ENCODE measurements around the gene TDRD1.

The TDRD1 gene

DNA sequence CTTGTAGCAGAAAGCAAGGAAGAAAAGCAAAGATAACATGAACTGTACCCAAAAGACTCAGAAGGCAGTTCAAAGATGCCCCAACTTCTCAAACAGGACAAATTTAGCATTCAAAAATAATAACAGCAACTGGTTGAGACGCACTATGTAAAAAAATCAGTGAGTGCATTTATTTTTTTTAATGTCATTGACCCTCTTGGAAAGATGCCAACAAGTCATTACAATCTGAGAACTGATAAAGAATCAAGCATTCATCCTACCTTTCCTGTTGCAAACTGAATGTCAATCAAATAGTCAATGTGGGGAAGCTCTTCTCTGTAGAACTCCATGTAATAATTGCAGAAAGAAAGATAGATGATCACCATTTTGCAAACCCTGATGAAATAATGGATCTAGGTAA lies 3.5 kb upstream of the TDRD1 start:
- no peak for DNase-seq (ENCODE audit: low read depth in 3 of 3, low spot score in 1 of 3)

DNA sequence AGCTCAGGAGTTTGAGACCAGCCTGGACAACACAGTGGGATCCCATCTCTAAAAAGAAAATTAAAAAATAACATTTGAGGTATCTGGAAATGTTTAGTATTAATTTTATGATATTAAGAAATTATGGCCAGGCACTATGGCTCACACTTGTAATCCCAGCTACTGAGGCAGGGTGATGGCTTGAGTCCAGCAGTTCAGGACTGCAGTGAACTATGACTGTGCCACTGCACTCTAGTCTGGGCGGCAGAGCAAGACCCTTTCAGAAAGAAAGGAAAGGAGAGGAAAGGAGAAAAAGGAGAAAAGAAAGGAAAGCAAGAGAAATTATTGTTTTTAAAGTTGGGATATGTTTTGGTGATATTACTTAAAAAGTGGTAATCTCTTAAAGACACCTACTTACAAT lies 2.6 kb upstream of the TDRD1 start:
- DNase-seq (ENCODE audit: low read depth in 3 of 3, low spot score in 1 of 3), result no peak

DNA sequence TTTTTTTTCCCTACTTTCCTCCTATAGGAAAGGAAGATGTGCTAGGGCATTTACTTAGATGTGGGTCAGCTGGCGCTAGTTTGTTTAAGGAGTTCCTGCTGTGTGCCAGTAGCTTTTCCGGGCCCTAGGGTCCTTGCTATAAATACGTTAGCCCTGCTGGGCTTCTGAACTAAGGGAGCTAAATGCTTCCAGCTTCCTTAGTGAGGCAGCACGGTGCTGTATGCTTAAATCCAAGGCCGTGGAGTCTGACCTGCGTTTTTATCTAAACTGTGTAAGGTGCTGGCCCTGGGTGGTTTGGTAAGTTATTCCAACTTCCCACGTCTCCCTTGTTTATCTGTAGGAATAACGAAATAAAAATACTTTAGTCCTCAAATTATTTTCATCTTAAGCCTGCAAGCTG lies 594 bp downstream of the TDRD1 start:
- DNase-seq (ENCODE audit: low read depth in 3 of 3, low spot score in 1 of 3), result no peak

DNA sequence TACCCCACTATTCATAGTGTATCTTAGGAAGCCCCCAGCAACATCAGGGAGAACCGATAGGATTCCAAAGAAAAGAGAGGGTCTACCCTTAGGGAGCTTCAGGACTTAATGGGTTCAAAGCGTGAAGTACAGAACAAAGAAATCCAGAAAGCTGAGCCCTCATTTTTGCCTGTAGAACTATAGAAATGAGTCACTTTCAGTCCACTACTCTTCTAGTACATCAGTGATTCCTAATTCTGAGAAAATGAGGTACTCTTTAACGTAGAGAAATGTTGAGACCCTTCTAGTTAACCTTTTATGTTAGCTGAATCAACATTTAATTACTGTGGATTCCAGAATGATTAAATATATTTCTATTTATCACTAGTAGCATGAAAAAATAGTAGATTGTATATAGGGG lies 1.8 kb downstream of the TDRD1 start:
- DNase-seq (ENCODE audit: low read depth in 3 of 3, low spot score in 1 of 3), result no peak

DNA sequence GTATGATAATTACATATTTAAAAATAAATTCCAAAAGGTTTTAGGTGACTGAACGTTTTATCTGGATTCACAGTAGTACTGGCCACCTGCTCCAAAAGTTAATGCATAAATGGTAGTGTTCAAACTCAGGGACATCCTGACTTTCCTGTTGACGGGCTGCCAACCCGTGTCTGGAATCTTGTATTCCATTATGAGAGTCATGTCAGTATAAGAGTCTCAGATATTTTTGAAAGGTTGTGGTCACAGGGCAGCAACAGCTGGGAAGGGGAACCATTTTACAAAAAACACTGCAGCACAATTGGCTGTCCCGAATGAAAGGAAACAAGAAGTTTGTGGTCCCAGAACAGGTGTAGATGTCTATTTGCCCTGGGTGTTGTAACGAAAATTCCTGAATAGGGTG lies 2.8 kb downstream of the TDRD1 start:
- DNase-seq (ENCODE audit: low read depth in 3 of 3, low spot score in 1 of 3), result no peak

DNA sequence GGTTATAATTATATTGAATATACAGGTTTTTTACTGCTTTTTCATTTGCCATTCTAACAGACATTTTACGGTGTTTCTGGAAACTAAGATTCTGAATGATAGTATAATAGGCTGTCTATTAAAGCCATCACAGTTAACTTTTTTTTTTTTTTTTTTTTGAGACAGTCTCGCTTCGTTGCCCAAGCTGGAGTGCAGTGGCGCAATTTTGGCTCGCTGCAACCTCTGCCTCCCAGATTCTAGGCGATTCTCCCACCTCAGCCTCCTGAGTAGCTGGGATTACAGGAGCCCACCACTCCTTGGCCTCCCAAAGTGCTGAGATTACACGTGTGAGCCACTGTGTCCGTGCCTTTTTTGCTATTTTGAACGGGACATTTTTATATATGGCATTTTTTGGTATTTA lies 4.4 kb downstream of the TDRD1 start:
- no peak for DNase-seq (ENCODE audit: low read depth in 3 of 3, low spot score in 1 of 3)

DNA sequence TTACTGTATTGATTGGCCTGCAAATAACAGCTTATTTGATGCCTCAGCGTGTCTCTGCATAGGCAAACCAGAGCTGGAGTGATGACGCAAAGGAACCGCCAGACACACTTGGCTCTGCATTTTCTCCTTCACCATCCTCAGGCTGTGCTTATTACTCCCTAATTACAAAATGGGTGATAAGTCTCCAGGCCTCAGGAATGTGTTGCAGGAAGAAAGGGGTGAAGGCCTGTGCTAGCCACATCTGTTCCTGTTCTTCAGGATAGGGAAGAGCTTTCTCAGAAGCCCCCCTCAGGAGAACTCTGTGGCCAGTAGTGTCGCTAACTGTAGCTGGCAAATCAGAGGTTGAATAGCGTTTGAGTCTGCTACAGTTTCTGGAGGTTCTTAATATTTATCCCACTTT lies 5.1 kb downstream of the TDRD1 start:
- DNase-seq (ENCODE audit: low read depth in 3 of 3, low spot score in 1 of 3), result no peak

DNA sequence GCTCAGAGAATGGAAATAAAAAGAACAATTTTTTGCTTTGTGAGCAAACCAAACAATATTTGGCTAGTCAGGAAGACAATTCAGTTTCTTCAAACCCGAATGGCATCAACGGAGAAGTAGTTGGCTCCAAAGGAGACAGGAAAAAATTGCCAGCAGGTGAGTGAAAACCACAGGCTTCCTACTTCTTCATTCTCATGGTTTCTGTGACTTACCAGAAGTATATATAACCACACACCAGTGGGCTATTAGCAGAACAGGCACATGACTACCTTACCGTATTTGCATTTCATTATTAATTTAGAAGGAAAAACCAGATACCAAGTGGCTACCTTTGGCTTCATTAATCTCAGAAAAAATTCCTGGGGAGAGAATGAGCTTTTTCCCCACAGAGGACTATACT lies 8.8 kb downstream of the TDRD1 start:
- no peak for DNase-seq (ENCODE audit: low read depth in 3 of 3, low spot score in 1 of 3)

DNA sequence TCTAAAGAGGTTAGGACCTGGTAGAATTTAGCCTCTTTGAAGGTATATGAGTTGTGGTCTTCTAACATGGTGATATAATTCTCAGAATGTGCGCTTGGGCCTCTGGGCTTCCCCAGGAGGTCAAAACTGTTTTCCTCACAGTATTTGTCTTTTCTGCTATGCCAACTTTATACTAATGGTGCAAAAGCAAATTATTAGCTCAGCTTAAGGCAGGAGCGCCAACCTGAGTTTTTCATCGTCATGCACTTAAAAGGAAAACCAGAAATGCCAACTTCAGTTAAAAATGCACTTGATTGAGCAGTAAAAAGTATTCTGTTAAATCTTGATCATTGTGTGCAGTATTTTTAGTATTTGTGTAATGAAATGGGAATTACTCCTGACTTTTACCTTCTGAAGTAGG lies 9.7 kb downstream of the TDRD1 start:
- DNase-seq (ENCODE audit: low read depth in 3 of 3, low spot score in 1 of 3), result no peak

DNA sequence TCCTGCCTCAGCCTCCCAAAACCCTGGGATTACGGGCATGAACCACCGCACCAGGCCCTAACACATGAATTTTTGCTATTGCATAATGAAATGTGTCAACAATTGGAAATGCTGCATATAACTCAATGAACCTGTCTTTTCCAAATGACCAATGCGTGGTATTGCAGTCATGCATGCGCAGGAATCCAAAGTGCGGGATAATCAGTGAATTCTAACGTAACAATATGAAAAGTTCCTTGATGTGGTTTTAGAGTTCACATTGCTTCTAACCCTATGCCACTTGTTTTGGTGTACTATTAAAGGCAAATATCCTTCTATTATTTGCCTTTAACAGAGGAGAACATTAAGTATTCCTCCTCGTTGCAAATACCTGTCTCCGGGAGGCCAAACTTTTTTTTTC lies 10.5 kb downstream of the TDRD1 start:
- no peak for DNase-seq (ENCODE audit: low read depth in 3 of 3, low spot score in 1 of 3)

DNA sequence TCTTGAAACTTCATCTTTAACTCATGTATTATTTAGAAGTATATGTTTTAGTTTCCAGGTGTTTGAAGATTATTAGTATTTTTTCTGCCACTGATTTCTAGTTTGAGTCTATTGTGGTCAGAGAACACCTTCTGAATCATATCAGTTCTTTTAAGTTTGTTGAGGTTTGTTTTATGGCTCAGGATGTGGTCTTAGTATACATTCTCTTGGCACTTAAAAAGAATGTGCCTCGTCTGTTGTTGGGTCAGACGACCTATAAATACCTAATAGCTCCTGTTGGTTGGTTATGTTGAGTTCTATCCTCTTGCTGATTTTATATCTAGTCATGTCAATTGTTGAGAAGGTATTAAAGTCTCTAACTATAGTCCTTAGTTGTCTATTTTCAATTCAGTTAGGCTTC lies 15.9 kb downstream of the TDRD1 start:
- no peak for DNase-seq (ENCODE audit: low read depth in 3 of 3, low spot score in 1 of 3)

DNA sequence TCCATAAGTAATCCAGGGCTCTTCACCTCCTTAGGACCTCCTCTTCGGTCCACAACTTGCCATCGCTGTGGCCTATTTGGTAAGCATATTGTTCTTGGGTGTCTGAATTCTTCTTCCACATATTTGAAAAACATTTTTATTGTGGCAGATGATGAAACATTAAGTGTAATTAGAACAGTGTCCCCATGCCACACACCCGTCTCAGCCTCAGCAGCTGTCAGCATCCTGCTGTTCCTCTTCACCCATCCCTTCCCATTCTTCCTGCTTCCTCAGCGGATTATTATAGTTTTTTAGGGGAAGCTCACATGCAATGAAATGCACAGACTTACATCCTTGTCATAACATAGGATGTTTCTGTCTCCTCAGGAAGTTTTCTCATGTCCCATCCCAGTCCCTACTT lies 20.1 kb downstream of the TDRD1 start:
- DNase-seq (ENCODE audit: low read depth in 3 of 3, low spot score in 1 of 3), result no peak

DNA sequence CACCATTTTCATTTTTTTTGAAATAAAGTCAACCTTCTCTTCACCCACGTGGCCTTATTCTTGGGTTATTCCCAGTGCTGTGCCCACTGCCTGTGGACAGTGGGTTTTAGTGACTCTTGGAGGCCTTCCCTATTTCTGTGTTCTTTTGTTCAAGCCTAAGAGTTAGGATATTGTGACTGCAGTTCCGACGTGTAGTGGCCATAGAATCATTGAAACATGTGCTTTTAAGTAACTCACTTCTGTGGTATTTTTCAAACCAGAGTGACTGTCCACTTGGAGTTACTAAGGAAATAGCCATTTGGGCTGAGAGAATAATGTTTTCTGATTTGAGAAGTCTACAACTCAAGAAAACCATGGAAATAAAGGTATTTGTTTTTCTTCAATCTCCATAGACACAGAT lies 23.7 kb downstream of the TDRD1 start:
- no peak for DNase-seq (ENCODE audit: low read depth in 3 of 3, low spot score in 1 of 3)

DNA sequence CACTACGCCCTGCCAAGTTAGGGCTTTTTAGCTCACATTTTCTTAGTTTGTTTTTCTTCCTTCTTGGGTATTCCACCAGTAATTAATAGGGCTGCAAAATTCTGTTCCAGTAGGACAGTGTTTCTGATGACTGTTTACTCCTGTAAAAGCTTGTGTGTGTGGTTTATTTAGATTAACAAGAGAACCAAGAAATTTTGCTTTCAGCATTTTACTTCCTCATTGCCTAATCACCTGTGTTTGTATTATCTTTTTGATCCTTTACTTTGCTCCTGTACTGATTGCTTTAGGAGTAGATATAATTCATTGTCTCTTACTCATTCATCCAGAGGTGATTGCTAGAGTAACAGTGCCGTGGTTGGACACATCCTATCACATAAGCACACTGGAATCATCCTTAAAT lies 27.7 kb downstream of the TDRD1 start:
- DNase-seq (ENCODE audit: low read depth in 3 of 3, low spot score in 1 of 3), result no peak

DNA sequence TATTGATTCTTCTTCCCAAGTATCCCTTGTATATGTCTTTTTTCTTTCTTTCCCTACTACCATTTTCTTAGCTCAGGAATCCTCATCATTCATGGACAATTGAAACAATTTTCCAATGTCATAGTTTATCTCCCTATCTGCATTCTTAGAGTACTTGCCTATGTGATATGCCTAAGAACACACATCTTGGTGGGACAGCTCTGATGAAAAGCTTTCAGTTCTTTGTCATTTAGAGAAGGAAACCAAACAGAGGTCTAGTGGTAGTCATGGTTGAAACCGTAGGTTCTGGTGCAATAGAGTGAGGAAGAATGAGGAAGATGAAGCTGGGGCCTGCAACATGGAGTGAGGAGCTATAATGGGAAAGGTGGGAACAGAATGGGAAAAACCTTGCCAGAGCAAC lies 28.2 kb downstream of the TDRD1 start:
- DNase-seq (ENCODE audit: low read depth in 3 of 3, low spot score in 1 of 3), result no peak

DNA sequence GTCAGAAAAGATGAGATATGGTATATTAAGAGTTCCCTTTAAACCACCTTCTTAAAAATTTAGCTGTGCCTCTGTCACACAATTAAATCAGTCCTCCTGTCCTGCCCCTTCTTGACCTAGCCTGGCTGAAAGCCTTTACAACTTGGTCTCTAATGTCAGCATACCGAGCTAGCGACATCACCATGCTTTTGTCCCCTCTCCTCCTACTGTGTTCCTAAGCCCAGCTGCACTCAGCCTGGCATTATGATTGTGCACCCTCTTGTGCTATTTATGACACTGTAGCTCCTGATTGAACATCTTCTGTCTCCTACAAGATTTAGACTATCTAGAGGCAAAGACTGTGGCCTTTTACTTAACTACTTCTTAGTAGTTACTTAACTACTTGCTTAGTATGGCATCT lies 29.2 kb downstream of the TDRD1 start:
- no peak for DNase-seq (ENCODE audit: low read depth in 3 of 3, low spot score in 1 of 3)

DNA sequence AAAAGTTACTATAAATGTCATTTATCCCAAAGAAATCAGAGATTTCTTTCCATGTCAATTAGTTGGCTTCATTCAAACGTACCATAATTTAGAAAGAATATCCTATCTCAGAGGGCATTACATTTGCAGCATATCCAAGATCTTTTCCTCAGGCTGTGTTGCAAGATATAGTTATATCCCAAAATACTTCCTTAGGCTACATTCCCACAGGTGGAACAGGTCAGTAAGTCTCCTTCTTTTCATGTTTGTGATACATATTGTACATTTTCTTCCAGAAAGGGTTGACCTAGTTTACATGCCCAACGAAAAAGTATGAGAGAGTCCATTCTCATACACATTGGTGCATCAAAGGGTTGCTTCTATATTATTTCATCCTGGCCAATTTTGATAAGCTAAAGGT lies 33.0 kb downstream of the TDRD1 start:
- DNase-seq (ENCODE audit: low read depth in 3 of 3, low spot score in 1 of 3), result no peak

DNA sequence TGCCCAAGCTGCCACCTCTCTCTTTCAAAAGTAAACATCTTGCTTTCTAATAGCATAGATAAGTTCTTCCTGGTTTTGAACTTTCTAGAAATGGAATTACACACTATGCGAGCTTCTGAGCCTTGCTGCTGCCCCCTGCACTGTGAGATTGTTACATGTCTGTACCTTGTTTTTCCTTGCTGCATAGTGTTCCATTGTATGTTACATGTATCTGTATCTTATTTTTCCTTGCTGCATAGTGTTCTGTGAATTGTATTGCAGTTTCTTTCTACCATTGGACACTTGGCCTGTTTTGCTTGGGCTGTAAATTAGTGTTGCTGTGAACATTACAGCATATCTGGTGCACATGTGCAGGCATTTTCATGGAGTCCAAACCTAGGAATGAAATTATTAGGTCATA lies 35.9 kb downstream of the TDRD1 start:
- no peak for DNase-seq (ENCODE audit: low read depth in 3 of 3, low spot score in 1 of 3)

DNA sequence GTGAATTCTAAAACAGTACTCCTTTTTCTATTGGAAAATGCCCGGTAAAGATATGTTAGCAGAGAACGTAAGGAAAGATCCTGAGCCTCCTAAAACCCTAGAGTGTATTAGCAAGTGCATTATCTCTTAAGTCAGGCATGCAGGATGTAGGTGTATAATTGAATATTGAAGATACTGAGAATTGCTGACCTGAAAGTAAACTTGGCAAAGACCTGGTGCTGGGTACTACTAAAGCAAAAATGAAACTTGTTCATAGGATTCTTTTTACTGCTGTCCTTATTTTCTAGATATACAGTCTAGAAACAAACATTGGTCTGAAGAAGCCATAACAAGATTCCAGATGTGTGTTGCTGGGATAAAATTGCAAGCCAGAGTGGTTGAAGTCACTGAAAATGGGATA lies 41.1 kb downstream of the TDRD1 start:
- no peak for DNase-seq (ENCODE audit: low read depth in 3 of 3, low spot score in 1 of 3)

DNA sequence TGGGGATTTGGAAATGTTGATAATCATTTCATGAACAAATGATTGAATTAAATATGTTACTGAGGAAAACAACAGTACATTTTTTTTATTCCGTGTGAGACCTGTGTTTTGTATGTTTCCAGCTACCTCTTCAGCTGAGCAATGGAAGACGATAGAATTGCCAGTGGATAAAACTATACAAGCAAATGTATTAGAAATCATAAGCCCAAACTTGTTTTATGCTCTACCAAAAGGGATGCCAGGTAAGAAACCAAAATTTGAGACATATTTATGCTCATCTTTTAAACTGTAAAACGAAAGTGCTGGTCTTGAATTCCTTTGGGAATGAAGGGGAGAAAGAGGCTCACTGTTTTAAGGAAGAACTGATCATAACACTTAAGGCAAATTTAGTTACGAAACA lies 42.1 kb downstream of the TDRD1 start:
- no peak for DNase-seq (ENCODE audit: low read depth in 3 of 3, low spot score in 1 of 3)

DNA sequence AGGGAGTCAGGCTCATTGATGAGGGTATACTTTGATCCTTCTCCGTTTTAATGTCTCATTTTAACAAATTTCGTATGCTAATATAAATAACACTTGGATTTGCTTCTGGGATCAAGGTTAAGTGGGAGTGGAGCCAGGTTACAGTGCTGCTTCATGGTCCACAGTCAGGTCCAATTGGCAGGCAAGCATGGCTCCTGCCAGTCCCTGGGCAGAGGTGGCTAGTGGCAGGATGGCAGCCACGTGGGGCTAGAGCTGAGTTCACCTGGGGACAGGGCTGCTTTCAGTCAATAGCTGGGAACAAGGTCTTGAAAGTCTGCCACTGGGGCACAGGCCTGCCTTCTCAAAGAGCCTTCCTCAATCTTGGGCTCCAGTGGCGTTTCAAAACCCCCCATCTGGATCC lies 43.9 kb downstream of the TDRD1 start:
- no peak for DNase-seq (ENCODE audit: low read depth in 3 of 3, low spot score in 1 of 3)

DNA sequence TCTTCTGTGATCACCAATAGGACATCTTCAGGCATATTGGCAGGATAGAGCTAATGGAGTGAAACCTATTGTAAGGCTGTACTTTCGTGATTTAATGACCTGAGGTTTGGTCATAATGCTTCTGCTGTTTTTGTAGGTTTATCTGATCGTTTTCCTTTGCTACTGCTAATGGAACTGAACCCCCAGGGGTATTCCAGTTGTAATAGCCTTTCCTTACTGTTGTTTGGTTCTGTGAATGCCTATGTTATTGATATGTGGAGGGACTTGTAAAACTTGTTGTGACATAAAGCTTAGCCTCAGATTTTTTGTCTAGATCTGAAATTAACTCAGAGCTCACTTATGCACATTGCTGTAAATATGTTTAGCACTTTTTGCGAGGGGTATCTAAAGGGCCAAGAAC lies 49.0 kb downstream of the TDRD1 start:
- DNase-seq (ENCODE audit: low read depth in 3 of 3, low spot score in 1 of 3), result no peak

DNA sequence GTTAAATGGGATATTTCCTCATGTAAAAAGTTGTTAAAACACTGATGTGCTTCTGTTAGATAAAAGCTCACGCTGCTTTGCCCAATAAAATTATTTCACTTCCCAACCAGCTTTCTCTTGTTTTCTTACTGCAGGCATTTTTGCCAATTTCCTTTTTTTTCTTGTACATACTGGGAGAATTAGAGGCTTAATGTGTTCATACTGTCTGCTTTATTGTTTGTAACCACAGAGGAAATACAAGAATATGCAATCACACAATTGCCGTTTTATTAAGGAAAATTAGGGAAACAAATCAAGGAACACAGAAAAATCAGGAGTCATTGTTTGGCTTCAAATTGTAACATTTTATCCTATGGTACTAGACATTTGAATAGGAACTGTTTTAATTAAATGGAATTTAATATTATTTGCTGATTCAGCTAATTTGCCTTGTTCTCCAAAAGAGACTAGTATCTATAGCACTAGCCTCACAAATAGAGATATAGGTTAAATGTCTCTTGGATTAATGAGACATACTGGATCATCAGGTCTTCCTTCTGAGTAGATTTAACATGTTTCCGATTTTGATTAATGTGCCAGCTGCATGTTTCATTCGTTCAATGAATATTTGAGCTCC lies 53.5 kb downstream of the TDRD1 start:
- DNase-seq (ENCODE audit: low read depth in 3 of 3, low spot score in 1 of 3), result no peak

DNA sequence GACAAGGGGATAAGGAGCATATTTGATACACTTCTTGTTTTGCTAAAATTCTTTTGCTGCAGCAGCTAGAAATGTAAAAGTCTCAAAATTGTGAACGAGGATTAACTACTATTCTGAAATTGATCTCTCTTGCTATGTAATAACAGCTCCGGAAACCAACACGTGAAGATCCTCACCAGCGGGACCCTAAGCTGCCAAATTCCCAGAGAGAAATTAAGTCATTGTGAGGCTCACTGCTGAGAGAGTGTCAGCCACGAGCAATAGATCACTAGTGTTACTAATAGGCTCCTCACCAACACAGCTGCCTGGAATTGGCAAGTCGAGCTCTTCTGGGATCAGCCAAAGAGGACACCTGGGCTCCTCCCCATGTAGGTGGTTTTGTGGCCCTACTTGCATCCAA lies 54.3 kb downstream of the TDRD1 start:
- DNase-seq (ENCODE audit: low read depth in 3 of 3, low spot score in 1 of 3), result no peak

Measured in stimulated activated CD4-positive, alpha-beta T cell treated with anti-CD3 and anti-CD28 coated beads, TNF-alpha, amount 100 ng/mL, for 1 hour (primary cell).